Upper lobe of left lung (tissue), 4 donors: ENCODE data around the gene KDM5C.

Experiments
- CTCF ChIP-seq, 6 experiments: fragments of 450-650 bp in 4 of 6; fragments of 200-600 bp in 2 of 6; sonication (generic) in 2 of 6; IDR thresholded peaks; one replicate each; pipeline ENCODE4 v1.5.1; 2016 to 2019; ENCODE audit warnings: antibody characterized with exemption in 6 of 6
- POLR2A ChIP-seq, 4 donors: fragments of 450-650 bp; IDR thresholded peaks; one replicate each; pipeline ENCODE4 v1.5.1; 2016 to 2017; ENCODE audit warnings: antibody characterized with exemption in 4 of 4, mild to moderate bottlenecking in 2 of 4

GRCh38 chrX:53262918-53263394 lies 37.9 kb upstream of the KDM5C start:
- no peak for TF ChIP-seq POLR2A (IDR thresholded peaks at IDR 0.05)
- no peak for TF ChIP-seq CTCF (IDR thresholded peaks at IDR 0.05)
